HG03469 (cell line): Measurements from ENCODE around the gene CABYR.
A peak's percentile ranks its signal among the peaks of the same experiment; 100 is the strongest.

Experiments used
- ATAC-seq: cut with Tn5 transposase; IDR thresholded peaks from one replicate; pipeline ENCODE4 v1.9.1; 2021; ENCODE audit warnings: mild to moderate bottlenecking, moderate library complexity, moderate number of reproducible peaks; ENCODE audit not compliant: unreplicated experiment

CABYR gene

DNA sequence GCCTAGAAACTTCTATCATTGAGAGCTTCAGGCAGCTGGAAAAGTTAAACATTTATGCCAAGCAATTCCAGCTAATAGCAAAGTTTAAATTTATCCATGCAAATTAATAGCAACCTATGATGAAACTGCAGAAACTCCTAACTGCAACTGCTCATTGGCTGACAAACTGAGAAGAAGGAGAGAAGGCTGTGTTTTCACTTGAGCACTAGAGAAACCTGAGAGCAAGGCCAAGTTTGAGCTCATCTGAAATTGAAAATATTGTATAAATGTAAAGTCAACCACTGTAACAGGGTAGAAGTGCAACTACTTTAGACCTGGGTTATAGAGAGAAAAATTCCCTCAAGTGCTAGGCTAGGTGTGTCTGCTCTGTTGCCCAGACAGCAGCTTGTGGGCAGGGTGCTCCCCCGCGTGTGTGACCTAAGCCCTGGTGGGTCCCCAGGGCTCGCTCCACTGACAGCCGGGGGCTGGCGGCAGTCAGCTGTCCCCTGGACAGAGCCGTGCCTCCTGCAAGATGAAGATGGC is 50.2 kb downstream of the CABYR start:
- peak; percentile 80 for ATAC-seq

DNA sequence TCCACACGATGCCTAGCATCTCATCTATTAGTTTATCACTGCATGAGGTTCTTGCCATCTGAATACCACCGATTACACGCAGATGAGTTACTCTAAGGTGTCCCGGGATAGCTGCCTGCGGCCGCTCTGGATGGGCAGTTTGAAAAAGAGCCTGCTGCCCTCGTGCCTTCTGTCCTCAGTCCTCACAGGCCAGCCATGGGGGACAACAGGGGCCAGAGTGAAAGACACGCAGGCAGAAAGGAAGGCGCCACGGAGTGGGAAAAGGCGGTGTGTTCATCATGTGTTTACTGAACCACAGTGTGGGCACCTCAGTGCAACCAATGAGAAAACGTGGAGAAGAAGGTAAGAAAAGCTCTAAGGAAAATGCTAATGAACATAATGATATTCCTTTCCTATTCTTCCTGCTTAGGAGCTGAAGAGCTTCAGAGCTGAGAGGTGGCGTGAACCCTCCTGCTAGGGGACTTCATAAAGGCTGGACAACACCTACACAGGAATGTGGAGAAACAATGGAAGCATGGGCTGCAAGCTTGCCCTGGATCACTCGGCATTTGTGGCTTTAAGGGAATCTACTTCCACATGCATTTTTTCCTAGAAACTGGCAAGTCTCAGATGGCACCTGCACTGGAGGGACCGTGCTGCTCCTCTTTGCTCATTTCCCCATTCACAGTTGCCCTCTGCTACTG is 50.9 kb downstream of the CABYR start:
- ATAC-seq, result no peak

GRCh38 chr18:24190590-24190989 is 51.7 kb downstream of the CABYR start:
- no peak for ATAC-seq

GRCh38 chr18:24195296-24196053 is 56.6 kb downstream of the CABYR start:
- no peak for ATAC-seq

- no peak for ATAC-seq
Observed at GRCh38 chr18:24196764-24197163, 57.9 kb downstream of the CABYR start.

GRCh38 chr18:24197412-24197811 is 58.5 kb downstream of the CABYR start:
- ATAC-seq, result no peak

- ATAC-seq, result no peak
Observed at GRCh38 chr18:24198461-24198860, 59.6 kb downstream of the CABYR start.

DNA sequence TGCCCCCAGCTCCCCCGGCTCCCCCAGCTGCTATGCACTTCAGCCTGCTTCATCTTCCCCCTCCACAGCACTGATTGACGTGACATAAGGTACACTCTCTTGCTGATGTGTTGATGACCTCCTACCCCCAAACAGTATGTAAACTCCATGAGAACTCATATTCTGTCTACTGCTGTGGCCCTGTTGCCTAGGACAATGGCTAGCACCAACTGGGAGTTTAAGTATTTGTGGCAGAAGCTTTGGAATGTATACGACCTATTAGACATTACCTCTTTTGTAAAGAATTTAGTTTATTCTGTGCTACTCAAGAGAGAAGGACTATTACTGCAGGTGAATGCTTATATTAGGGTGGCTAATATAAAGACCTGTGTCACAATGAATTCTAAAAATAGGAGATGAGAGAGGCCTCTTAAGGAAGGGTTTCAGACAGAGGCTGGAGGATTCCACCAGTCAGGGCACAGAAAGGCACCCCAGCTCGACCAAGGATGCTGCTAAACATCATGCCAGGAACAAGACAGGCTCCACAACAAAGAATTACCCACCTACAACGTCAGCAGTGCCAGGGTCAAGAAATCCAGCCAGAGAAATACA is 60.6 kb downstream of the CABYR start:
- ATAC-seq, result no peak

- no peak for ATAC-seq
Observed at GRCh38 chr18:24200494-24201290, 61.8 kb downstream of the CABYR start.

- no peak for ATAC-seq
Observed at GRCh38 chr18:24201699-24202687, 63.1 kb downstream of the CABYR start.

DNA sequence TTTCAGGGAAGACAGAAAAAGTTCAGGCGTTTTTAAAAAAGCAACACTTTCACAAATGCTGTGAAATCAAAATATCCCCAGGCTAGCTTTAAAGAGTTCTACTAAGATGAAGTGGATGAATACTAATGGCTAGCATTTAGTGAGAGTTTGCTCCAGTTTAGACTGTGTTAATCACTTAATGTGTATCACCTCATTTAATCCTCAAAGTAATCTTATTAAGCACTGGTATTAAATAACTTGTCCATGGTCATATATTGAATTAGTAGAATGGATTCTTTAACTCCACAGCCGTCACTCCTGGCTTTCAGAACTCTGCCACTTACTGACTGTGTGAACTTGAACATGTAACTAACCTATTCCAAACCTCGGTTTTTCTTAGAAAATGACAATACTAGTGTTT is 66.0 kb downstream of the CABYR start:
- no peak for ATAC-seq

DNA sequence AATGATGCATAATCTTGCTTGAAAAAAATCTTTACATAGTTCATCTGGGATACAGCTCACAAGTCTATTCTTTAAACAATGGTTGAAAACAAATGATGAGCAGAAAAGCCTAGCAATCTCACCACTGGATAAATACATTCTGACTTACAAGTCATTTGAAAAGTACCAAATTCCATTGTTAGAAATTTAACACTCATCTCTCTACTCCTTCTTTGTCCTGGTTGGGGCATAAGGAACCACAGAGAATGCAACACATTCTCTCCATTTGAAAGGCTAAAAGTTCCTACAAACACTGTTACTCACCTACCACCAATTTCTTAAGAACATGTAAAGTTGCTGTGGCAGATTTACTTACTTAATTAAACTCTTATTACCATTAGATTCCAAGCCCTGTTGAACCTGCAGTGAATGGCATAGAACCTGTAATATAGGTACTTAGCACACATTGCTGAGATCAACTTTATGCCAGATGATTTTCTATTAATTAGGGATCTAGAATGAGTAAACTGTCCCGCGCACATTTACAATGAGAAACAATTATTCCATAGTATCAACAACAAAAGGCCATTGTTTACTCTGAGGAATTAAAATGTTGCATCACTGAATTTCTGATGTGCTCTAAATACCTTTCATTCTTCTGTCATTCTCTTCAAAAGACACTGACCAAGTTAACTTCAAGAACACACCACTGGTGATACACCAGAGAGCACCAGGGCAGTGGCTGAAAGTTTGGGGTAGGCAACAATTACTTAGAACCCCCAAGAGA is 69.6 kb downstream of the CABYR start:
- no peak for ATAC-seq

DNA sequence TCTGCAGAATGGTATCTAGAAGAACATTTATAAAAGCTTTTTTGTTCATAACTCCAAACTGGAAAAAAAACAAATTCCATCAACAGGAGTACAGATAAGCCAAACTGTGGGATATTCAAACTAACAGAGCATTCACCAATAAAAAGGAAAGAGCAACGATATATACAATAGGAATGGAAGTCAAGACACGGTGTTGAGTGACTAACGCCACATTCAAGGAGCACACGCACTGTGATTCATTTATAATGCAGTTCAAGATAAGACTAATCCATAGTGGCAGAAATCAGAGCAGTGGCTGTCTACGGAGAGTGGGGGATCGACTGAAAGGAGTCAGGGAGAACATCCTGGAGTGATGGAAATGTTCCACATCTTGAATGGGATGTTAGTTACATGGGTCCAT is 70.7 kb downstream of the CABYR start:
- no peak for ATAC-seq
